CD8-positive, alpha-beta memory T cell (primary cell): ENCODE measurements around the gene CTNNA2. TPM values are rescaled to one million over a fixed set of nuclear protein-coding genes. Genes with fewer than 3 reads are reported as not detected.

Experiments
- CTCF ChIA-PET: fragments of 350-600 bp; sonication (Branson Sonifier 250); formaldehyde crosslinking; loops from one replicate; lab custom pipeline; 2021; ENCODE audit warnings: antibody characterized with exemption; lab: Charles Lee
- POLR2A ChIA-PET: fragments of 350-600 bp; sonication (Branson Sonifier 250); formaldehyde crosslinking; loops from one replicate; lab custom pipeline; 2021; ENCODE audit warnings: antibody characterized with exemption; lab: Charles Lee
- DNase-seq, 5 donors: peaks; one replicate each; pipeline versions ENCODE4 v3.0.0 to v3.0.0-alpha.2; 2020 to 2022; ENCODE audit warnings: mixed read lengths in 1 of 5
- H3K27ac ChIP-seq: one replicate; pipeline ENCODE4 v1.7.0; 2013; ENCODE audit warnings: low read depth, mild to moderate bottlenecking, low read length, moderate library complexity
- H3K27me3 ChIP-seq: 2 replicates; pipeline ENCODE4 v1.7.0; 2013; ENCODE audit warnings: low read length, mild to moderate bottlenecking; ENCODE audit not compliant: insufficient read depth, poor library complexity, severe bottlenecking
- H3K36me3 ChIP-seq: 2 replicates; pipeline ENCODE4 v1.7.0; 2013; ENCODE audit warnings: mild to moderate bottlenecking, low read length, moderate library complexity; ENCODE audit not compliant: insufficient read depth
- H3K4me1 ChIP-seq: 2 replicates; pipeline ENCODE4 v1.7.0; 2013; ENCODE audit warnings: mild to moderate bottlenecking, low read length, moderate library complexity; ENCODE audit not compliant: insufficient read depth
- H3K4me3 ChIP-seq: 2 replicates; pipeline ENCODE4 v1.7.0; 2013; ENCODE audit warnings: mild to moderate bottlenecking, low read length
- H3K9me3 ChIP-seq: 2 replicates; pipeline ENCODE4 v1.7.0; 2013; ENCODE audit warnings: mild to moderate bottlenecking, low read length
- H3K27ac Mint-ChIP-seq, 8 donors: one replicate each; pipeline ENCODE4 v1.8.0; 2020 to 2021; ENCODE audit warnings: mixed read lengths in 8 of 8, mild to moderate bottlenecking in 6 of 8, inconsistent platforms in 3 of 8, moderate library complexity in 3 of 8
- H3K27me3 Mint-ChIP-seq, 2 donors: one replicate each; pipeline ENCODE4 v1.8.0; 2020 to 2021; ENCODE audit warnings: mixed read lengths in 2 of 2, mild to moderate bottlenecking in 1 of 2, moderate library complexity in 1 of 2
- H3K36me3 Mint-ChIP-seq, 3 donors: one replicate each; pipeline ENCODE4 v1.8.0; 2020 to 2021; ENCODE audit warnings: mixed read lengths in 3 of 3, inconsistent platforms in 1 of 3, mild to moderate bottlenecking in 1 of 3
- H3K4me1 Mint-ChIP-seq, 3 donors: one replicate each; pipeline ENCODE4 v1.8.0; 2020 to 2021; ENCODE audit warnings: mixed read lengths in 3 of 3, inconsistent platforms in 1 of 3, mild to moderate bottlenecking in 1 of 3
- H3K4me3 Mint-ChIP-seq, 7 donors: one replicate each; pipeline ENCODE4 v1.8.0; 2020 to 2021; ENCODE audit warnings: mixed read lengths in 7 of 7, mild to moderate bottlenecking in 6 of 7, moderate library complexity in 4 of 7, inconsistent platforms in 2 of 7
- H3K9me3 Mint-ChIP-seq, 5 donors: one replicate each; pipeline ENCODE4 v1.8.0; 2020 to 2022; ENCODE audit warnings: mixed read lengths in 5 of 5, mild to moderate bottlenecking in 3 of 5, moderate library complexity in 2 of 5, inconsistent platforms in 1 of 5
- polyA plus RNA-seq: library from polyadenylated mRNA; unstranded; fragments of 300-500 nt; fragmentation: Illumina TruSeq; gene quantifications from one replicate; pipeline ENCODE4 v1.2.3, GENCODE V29; 2021
- total RNA-seq, 2 experiments: library from RNA; stranded (reverse); gene quantifications; one replicate each; pipeline ENCODE4 v1.2.3, GENCODE V29; 2021

CTNNA2 gene
- total and polyA plus RNA-seq, 3 experiments from 2014 or later = not detected

GRCh38 chr2:80393991-80394390 lies 881.1 kb downstream of the CTNNA2 start:
- ChIA-PET POLR2A (no interaction called here), CTCF (no interaction called here)
- Mint-ChIP-seq H3K27ac (no peak overlapping the region), H3K27me3 (no peaks in the 10 kb centered on the region), H3K4me3 (no peak overlapping the region), H3K36me3 (no peaks in the 10 kb centered on the region), H3K9me3 (peaks cover 2 to 6% (median 3%) of the 10 kb centered on the region in 5 donors), H3K4me1 (no peaks in the 10 kb centered on the region)
- DNase-seq = no peak
- Histone ChIP-seq H3K4me3 (no peak overlapping the region), H3K27ac (no peak overlapping the region), H3K4me1 (no peaks in the 10 kb centered on the region), H3K36me3 (no peaks in the 10 kb centered on the region), H3K9me3 (no peaks in the 10 kb centered on the region), H3K27me3 (no peaks in the 10 kb centered on the region)

GRCh38 chr2:80395251-80395650 lies 882.4 kb downstream of the CTNNA2 start:
- Histone ChIP-seq H3K36me3 (no peaks in the 10 kb centered on the region), H3K9me3 (no peaks in the 10 kb centered on the region), H3K27ac (no peak overlapping the region), H3K4me3 (no peak overlapping the region), H3K27me3 (no peaks in the 10 kb centered on the region), H3K4me1 (no peaks in the 10 kb centered on the region)
- ChIA-PET CTCF (no interaction called here), POLR2A (no interaction called here)
- no peak overlapping the region for H3K27ac Mint-ChIP-seq
- H3K36me3 Mint-ChIP-seq = no peaks in the 10 kb centered on the region
- DNase-seq = no peak
- no peak overlapping the region for H3K4me3 Mint-ChIP-seq
- H3K4me1 Mint-ChIP-seq = no peaks in the 10 kb centered on the region
- peaks cover under 1 to 8% (median 7%) of the 10 kb centered on the region in 5 donors for H3K9me3 Mint-ChIP-seq
- no peaks in the 10 kb centered on the region for H3K27me3 Mint-ChIP-seq

DNA sequence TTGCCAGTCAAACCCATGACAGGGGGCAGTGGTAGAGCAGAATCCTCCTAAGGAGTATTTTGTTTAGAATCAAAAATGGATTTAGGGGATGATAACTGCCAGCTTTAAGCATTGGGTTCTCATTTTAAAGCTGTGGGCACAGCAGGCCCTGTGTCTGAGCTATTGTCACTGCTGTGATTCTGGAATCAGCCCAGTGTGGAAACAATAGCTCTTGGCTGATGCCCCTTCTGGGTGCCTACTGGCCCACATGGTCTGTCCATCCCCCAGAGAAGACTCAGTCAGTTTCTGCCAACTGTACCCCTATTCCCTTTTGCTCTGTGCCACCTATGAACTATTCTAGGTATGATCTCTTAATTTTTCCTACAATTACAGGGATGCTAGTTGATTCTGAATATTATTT lies 883.4 kb downstream of the CTNNA2 start:
- H3K9me3 Mint-ChIP-seq = peaks cover 2 to 10% (median 7%) of the 10 kb centered on the region in 5 donors
- no peak overlapping the region for H3K4me3 ChIP-seq
- H3K9me3 ChIP-seq = no peaks in the 10 kb centered on the region
- H3K36me3 ChIP-seq = no peaks in the 10 kb centered on the region
- H3K27ac Mint-ChIP-seq = no peak overlapping the region
- ChIA-PET POLR2A (no interaction called here), CTCF (no interaction called here)
- no peaks in the 10 kb centered on the region for H3K4me1 Mint-ChIP-seq
- H3K4me3 Mint-ChIP-seq = no peak overlapping the region
- H3K36me3 Mint-ChIP-seq = no peaks in the 10 kb centered on the region
- H3K27me3 ChIP-seq = no peaks in the 10 kb centered on the region
- H3K27ac ChIP-seq = no peak overlapping the region
- no peaks in the 10 kb centered on the region for H3K4me1 ChIP-seq
- DNase-seq = no peak
- no peaks in the 10 kb centered on the region for H3K27me3 Mint-ChIP-seq

- no peak for DNase-seq
- no peaks in the 10 kb centered on the region for H3K36me3 Mint-ChIP-seq
- no peaks in the 10 kb centered on the region for H3K4me1 Mint-ChIP-seq
- Histone ChIP-seq H3K36me3 (no peaks in the 10 kb centered on the region), H3K27ac (no peak overlapping the region), H3K9me3 (no peaks in the 10 kb centered on the region), H3K27me3 (no peaks in the 10 kb centered on the region), H3K4me1 (no peaks in the 10 kb centered on the region), H3K4me3 (no peak overlapping the region)
- ChIA-PET CTCF (no interaction called here), POLR2A (no interaction called here)
- no peak overlapping the region for H3K27ac Mint-ChIP-seq
- H3K9me3 Mint-ChIP-seq = peaks cover 8 to 34% (median 10%) of the 10 kb centered on the region in 5 donors
- no peaks in the 10 kb centered on the region for H3K27me3 Mint-ChIP-seq
- no peak overlapping the region for H3K4me3 Mint-ChIP-seq
Measured at GRCh38 chr2:80403081-80403480, 890.2 kb downstream of the CTNNA2 start.

GRCh38 chr2:80407377-80407776 lies 894.5 kb downstream of the CTNNA2 start:
- DNase-seq = no peak
- CTCF ChIA-PET = no interaction called here
- Mint-ChIP-seq H3K4me3 (no peak overlapping the region), H3K36me3 (no peaks in the 10 kb centered on the region), H3K27ac (no peak overlapping the region), H3K4me1 (no peaks in the 10 kb centered on the region), H3K27me3 (no peaks in the 10 kb centered on the region), H3K9me3 (peaks cover 5 to 23% (median 12%) of the 10 kb centered on the region in 5 donors)
- no peak overlapping the region for H3K4me3 ChIP-seq
- POLR2A ChIA-PET = no interaction called here
- no peaks in the 10 kb centered on the region for H3K4me1 ChIP-seq
- H3K27me3 ChIP-seq = no peaks in the 10 kb centered on the region
- no peak overlapping the region for H3K27ac ChIP-seq
- no peaks in the 10 kb centered on the region for H3K9me3 ChIP-seq
- H3K36me3 ChIP-seq = no peaks in the 10 kb centered on the region

DNA sequence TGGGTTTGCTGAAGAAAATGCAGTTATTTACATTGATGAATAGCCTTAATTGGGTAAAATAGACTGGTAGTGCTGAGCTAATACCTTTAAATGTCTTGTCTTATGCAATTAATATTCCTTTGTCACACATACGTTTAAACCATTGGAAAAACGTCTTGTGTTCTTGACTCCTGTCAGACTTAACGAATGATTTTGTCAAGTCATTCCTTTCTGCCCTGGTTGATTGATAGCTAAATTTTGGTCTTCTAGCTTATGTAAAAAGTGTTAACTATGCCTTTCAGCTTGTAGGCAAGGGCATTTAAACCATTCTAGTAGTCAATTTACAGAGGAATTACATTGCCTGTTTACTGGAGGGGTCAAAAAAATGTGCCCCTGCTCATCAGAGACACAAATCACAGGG lies 897.5 kb downstream of the CTNNA2 start:
- H3K36me3 Mint-ChIP-seq = no peaks in the 10 kb centered on the region
- CTCF ChIA-PET = no interaction called here

GRCh38 chr2:80413136-80413535 lies 900.3 kb downstream of the CTNNA2 start:
- POLR2A ChIA-PET = no interaction called here
- no peaks in the 10 kb centered on the region for H3K9me3 ChIP-seq
- Mint-ChIP-seq H3K27ac (no peak overlapping the region), H3K4me1 (no peaks in the 10 kb centered on the region), H3K4me3 (no peak overlapping the region), H3K36me3 (no peaks in the 10 kb centered on the region), H3K27me3 (no peaks in the 10 kb centered on the region), H3K9me3 (peaks cover 6 to 48% (median 14%) of the 10 kb centered on the region in 5 donors)
- CTCF ChIA-PET = no interaction called here
- H3K36me3 ChIP-seq = no peaks in the 10 kb centered on the region
- H3K4me1 ChIP-seq = no peaks in the 10 kb centered on the region
- no peak overlapping the region for H3K4me3 ChIP-seq
- H3K27me3 ChIP-seq = no peaks in the 10 kb centered on the region
- DNase-seq = no peak
- no peak overlapping the region for H3K27ac ChIP-seq

More for the DNA sequence above, 897.5 kb downstream of the CTNNA2 start:
- Mint-ChIP-seq H3K4me1 (no peaks in the 10 kb centered on the region), H3K9me3 (peaks cover 3 to 42% (median 17%) of the 10 kb centered on the region in 5 donors), H3K4me3 (no peak overlapping the region), H3K27me3 (no peaks in the 10 kb centered on the region), H3K27ac (no peak overlapping the region)
- Histone ChIP-seq H3K36me3 (no peaks in the 10 kb centered on the region), H3K9me3 (no peaks in the 10 kb centered on the region), H3K4me1 (no peaks in the 10 kb centered on the region), H3K27ac (no peak overlapping the region), H3K27me3 (no peaks in the 10 kb centered on the region), H3K4me3 (no peak overlapping the region)
- no peak for DNase-seq
- POLR2A ChIA-PET = no interaction called here

DNA sequence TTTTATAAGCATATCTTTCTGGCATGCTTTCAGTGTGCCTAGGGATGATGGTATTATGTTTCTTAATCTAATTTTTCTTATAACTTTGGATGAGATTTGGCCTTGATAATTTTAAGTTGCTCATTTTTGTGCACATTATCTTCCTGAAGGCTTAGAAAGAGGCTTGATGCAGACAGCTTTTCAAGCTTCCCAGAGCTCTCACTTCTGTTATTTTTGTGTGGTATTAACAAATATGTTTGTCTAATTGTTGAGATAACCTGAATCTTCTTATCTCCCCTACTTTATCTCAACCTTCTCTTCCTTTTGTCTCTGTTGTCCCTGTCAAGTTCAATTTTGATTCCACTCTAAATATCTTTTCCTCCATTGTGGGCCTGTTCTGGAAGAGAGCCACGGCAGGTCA lies 904.9 kb downstream of the CTNNA2 start:
- Mint-ChIP-seq H3K9me3 (peaks cover 9 to 53% (median 16%) of the 10 kb centered on the region in 5 donors), H3K4me3 (no peak overlapping the region), H3K36me3 (no peaks in the 10 kb centered on the region), H3K4me1 (no peaks in the 10 kb centered on the region), H3K27me3 (no peaks in the 10 kb centered on the region), H3K27ac (no peak overlapping the region)
- POLR2A ChIA-PET = no interaction called here
- Histone ChIP-seq H3K36me3 (no peaks in the 10 kb centered on the region), H3K4me1 (no peaks in the 10 kb centered on the region), H3K27me3 (no peaks in the 10 kb centered on the region), H3K4me3 (no peak overlapping the region), H3K9me3 (no peaks in the 10 kb centered on the region), H3K27ac (no peak overlapping the region)
- CTCF ChIA-PET = no interaction called here
- no peak for DNase-seq
